Measurements from ENCODE around the gene CYP24A1.

DNA sequence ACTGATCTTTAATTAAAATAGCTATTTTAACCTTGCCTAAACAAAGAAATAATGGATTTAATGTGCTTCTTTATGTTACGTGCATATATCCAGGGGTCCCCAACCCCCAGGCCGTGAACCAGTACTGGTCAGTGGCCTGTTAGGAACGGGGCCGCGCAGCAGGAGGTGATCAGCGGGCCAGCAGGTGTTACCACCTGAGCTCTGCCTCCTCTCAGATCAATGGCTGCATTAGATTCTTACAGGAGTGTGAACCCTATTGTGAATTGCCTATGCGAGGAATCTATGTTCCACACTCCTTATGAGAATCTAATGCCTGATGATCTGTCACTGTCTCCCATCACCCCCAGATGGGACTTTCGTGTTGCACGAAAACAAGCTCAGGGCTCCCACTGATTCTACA is 8.8 kb downstream of the CYP24A1 start:
- TF ChIP-seq POLR2A (IDR thresholded peaks at IDR 0.05) (no peak), CTCF (IDR thresholded peaks at IDR 0.05) (no peak)
